Colon (tissue), 2 donors: ENCODE results near the gene OR5K4.

Source experiments
- FAIRE-seq: peaks from 2 replicates; lab custom pipeline; 2012; peaks lifted over from hg19 to GRCh38; lab: Jason Lieb, UNC
- donor health status: control.
- donor health status: control.

The OR5K4 gene

GRCh38 chr3:98353554-98353953 is at the start of gene OR5K4:
Gene OR5K4, plus strand, starts transcription at chr3:98353854. Its CDS starts 0 bp downstream, at chr3:98353854.
- FAIRE-seq, result no peak

- FAIRE-seq, result no peak
Observed at GRCh38 chr3:98322101-98322500, 31.6 kb upstream of the OR5K4 start.

GRCh38 chr3:98322686-98323085 is 31.0 kb upstream of the OR5K4 start:
- FAIRE-seq, result no peak

GRCh38 chr3:98323425-98323824 is 30.2 kb upstream of the OR5K4 start:
- FAIRE-seq, result no peak

- no peak for FAIRE-seq
Observed at GRCh38 chr3:98325055-98325454, 28.6 kb upstream of the OR5K4 start.

GRCh38 chr3:98326105-98326893 is 27.4 kb upstream of the OR5K4 start:
- no peak for FAIRE-seq

GRCh38 chr3:98326945-98327344 is 26.7 kb upstream of the OR5K4 start:
- no peak for FAIRE-seq

GRCh38 chr3:98328933-98329332 is 24.7 kb upstream of the OR5K4 start:
- no peak for FAIRE-seq

GRCh38 chr3:98329392-98330124 is 24.1 kb upstream of the OR5K4 start:
- no peak for FAIRE-seq

GRCh38 chr3:98331329-98331728 is 22.3 kb upstream of the OR5K4 start:
- FAIRE-seq, result no peak

GRCh38 chr3:98333989-98334606 is 19.6 kb upstream of the OR5K4 start:
- FAIRE-seq, result no peak

GRCh38 chr3:98339031-98339430 is 14.6 kb upstream of the OR5K4 start:
- no peak for FAIRE-seq

- FAIRE-seq, result no peak
Observed at GRCh38 chr3:98341758-98342157, 11.9 kb upstream of the OR5K4 start.

- FAIRE-seq, result no peak
Observed at GRCh38 chr3:98343647-98344507, 9.8 kb upstream of the OR5K4 start.

- no peak for FAIRE-seq
Observed at GRCh38 chr3:98350082-98350481, 3.6 kb upstream of the OR5K4 start.

GRCh38 chr3:98359250-98359649 is 5.6 kb downstream of the OR5K4 start:
- FAIRE-seq, result no peak

GRCh38 chr3:98359993-98360675 is 6.5 kb downstream of the OR5K4 start:
- FAIRE-seq, result no peak

GRCh38 chr3:98360681-98361080 is 7.0 kb downstream of the OR5K4 start:
- no peak for FAIRE-seq

- no peak for FAIRE-seq
Observed at GRCh38 chr3:98361289-98361688, 7.6 kb downstream of the OR5K4 start.

GRCh38 chr3:98367464-98368246 is 14.0 kb downstream of the OR5K4 start:
- FAIRE-seq, result no peak

- no peak for FAIRE-seq
Observed at GRCh38 chr3:98371186-98371585, 17.5 kb downstream of the OR5K4 start.
